NCI-H2196 (cell line): Measurements from ENCODE around the gene MAP6.

ENCODE experiments used
- DNase-seq: peaks from one replicate; lab custom pipeline; 2025; ENCODE audit not compliant: unreplicated experiment; lab: John Stamatoyannopoulos, UW

The MAP6 gene

GRCh38 chr11:75571625-75572024, 97.2 kb downstream of the MAP6 start:
- DNase-seq: no peak

GRCh38 chr11:75570559-75571139, 98.2 kb downstream of the MAP6 start:
- DNase-seq: no peak

- DNase-seq: no peak
Measured at GRCh38 chr11:75568616-75569219, 100.1 kb downstream of the MAP6 start.

GRCh38 chr11:75567971-75568370, 100.9 kb downstream of the MAP6 start:
- no peak for DNase-seq

GRCh38 chr11:75566763-75567279, 102.0 kb downstream of the MAP6 start:
- DNase-seq: no peak

GRCh38 chr11:75565916-75566762, 102.7 kb downstream of the MAP6 start:
- DNase-seq: no peak

GRCh38 chr11:75565221-75565814, 103.5 kb downstream of the MAP6 start:
- no peak for DNase-seq

GRCh38 chr11:75563978-75564552, 104.8 kb downstream of the MAP6 start:
- no peak for DNase-seq

GRCh38 chr11:75563501-75563977, 105.3 kb downstream of the MAP6 start:
- DNase-seq: no peak

- no peak for DNase-seq
Measured at GRCh38 chr11:75562836-75563484, 105.9 kb downstream of the MAP6 start.

- no peak for DNase-seq
Measured at GRCh38 chr11:75562048-75562835, 106.6 kb downstream of the MAP6 start, which contains the start of gene SERPINH1. TSS of gene SERPINH1 (plus strand) at chr11:75562253. CDS start at chr11:75566350, 4,097 bp downstream.

- DNase-seq: no peak
Measured at GRCh38 chr11:75561426-75562047, 107.3 kb downstream of the MAP6 start.

GRCh38 chr11:75560644-75561043, 108.2 kb downstream of the MAP6 start:
- no peak for DNase-seq

- DNase-seq: no peak
Measured at GRCh38 chr11:75558939-75559843, 109.6 kb downstream of the MAP6 start.

- no peak for DNase-seq
Measured at GRCh38 chr11:75557666-75558494, 111.0 kb downstream of the MAP6 start.

GRCh38 chr11:75556275-75556674, 112.6 kb downstream of the MAP6 start:
- no peak for DNase-seq

- DNase-seq: no peak
Measured at GRCh38 chr11:75555079-75555811, 113.6 kb downstream of the MAP6 start.
